Testis (tissue), 2 donors: ENCODE results near the gene GHRH.

Source experiments
- POLR2A ChIP-seq: fragments of 450-650 bp; IDR thresholded peaks from one replicate; pipeline ENCODE4 v1.6.1; 2017; ENCODE audit warnings: antibody characterized with exemption, mild to moderate bottlenecking, moderate library complexity
- TF ChIP-seq, protein P1 (sequence below), 3 experiments: fragments of 450-650 bp in 2 of 3; fragments of 200-600 bp in 1 of 3; sonication (generic) in 1 of 3; IDR thresholded peaks; one replicate each; pipeline ENCODE4 v1.5.1; 2016 to 2019; ENCODE audit warnings: antibody characterized with exemption in 3 of 3, mild to moderate bottlenecking in 2 of 3, moderate library complexity in 1 of 3

DNA sequence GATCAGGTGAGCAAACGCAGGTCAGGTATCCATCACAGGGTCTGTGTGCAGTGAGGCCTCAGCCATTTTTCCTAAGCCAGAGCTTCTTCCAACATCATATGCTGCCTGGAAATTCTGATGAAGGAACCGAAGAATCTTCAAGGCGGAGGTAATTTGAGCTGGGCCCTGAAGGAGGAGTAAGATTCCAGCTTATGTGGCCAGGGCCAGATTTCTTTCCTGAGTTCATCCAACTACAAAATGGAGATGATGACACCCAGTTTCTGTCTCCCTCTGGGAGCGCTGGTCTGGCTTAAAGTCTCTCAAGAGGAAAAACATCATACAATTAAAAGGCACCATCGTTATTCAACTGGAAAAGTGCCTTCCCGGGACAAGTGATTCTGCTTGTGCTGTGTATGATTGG, 20.9 kb upstream of the GHRH start:
- TF ChIP-seq, protein P1, sequence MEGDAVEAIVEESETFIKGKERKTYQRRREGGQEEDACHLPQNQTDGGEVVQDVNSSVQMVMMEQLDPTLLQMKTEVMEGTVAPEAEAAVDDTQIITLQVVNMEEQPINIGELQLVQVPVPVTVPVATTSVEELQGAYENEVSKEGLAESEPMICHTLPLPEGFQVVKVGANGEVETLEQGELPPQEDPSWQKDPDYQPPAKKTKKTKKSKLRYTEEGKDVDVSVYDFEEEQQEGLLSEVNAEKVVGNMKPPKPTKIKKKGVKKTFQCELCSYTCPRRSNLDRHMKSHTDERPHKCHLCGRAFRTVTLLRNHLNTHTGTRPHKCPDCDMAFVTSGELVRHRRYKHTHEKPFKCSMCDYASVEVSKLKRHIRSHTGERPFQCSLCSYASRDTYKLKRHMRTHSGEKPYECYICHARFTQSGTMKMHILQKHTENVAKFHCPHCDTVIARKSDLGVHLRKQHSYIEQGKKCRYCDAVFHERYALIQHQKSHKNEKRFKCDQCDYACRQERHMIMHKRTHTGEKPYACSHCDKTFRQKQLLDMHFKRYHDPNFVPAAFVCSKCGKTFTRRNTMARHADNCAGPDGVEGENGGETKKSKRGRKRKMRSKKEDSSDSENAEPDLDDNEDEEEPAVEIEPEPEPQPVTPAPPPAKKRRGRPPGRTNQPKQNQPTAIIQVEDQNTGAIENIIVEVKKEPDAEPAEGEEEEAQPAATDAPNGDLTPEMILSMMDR (IDR thresholded peaks at IDR 0.05): peak; percentile 22 to 74 (median 55)
- TF ChIP-seq POLR2A: no peak
